H1 (cell line): ENCODE results near the gene ZNF487. TPM values are rescaled to one million over a fixed set of nuclear protein-coding genes. Genes with fewer than 3 reads are reported as not detected.
A peak's percentile ranks its signal among the peaks of the same experiment; 100 is the strongest.

ENCODE experiments used
- CTCF ChIA-PET: fragments of 300-600 bp; sonication (Branson Sonifier 250); formaldehyde crosslinking; loops from one replicate; lab custom pipeline; 2021; ENCODE audit not compliant: partially characterized antibody; lab: Charles Lee
- POLR2A ChIA-PET: fragments of 300-600 bp; sonication (Branson Sonifier 250); formaldehyde crosslinking; loops from one replicate; lab custom pipeline; 2021; ENCODE audit warnings: inconsistent platforms; ENCODE audit not compliant: partially characterized antibody; lab: Charles Lee
- DNase-seq, 2 experiments: peaks; one replicate each; pipeline versions ENCODE4 v3.0.0 to v3.0.0-alpha.2; 2010 to 2022; ENCODE audit warnings: low spot score in 2 of 2, low read depth in 1 of 2, mixed read lengths in 1 of 2
- FAIRE-seq: peaks from 2 replicates; lab custom pipeline; 2011; peaks lifted over from hg19 to GRCh38; lab: Jason Lieb, UNC
- H2AFZ ChIP-seq: 2 replicates; pipeline ENCODE4 v1.8.1; 2012; ENCODE audit warnings: low read length, inconsistent platforms
- H2AK5ac ChIP-seq: 2 replicates; pipeline ENCODE4 v1.6.1; 2013; ENCODE audit warnings: low read depth, low read length
- H2BK120ac ChIP-seq: replicated peaks from 2 replicates; pipeline ENCODE3; 2013; ENCODE audit warnings: low read depth, low read length, inconsistent platforms
- H2BK12ac ChIP-seq: 2 replicates; pipeline ENCODE4 v1.6.1; 2013; ENCODE audit warnings: low read depth, low read length
- H2BK15ac ChIP-seq: 2 replicates; pipeline ENCODE4 v1.6.1; 2013; ENCODE audit warnings: low read length
- H2BK20ac ChIP-seq: 2 replicates; pipeline ENCODE4 v1.6.1; 2013; ENCODE audit warnings: low read length
- H2BK5ac ChIP-seq: 2 replicates; pipeline ENCODE4 v1.6.1; 2013; ENCODE audit warnings: low read depth, low read length
- H3K14ac ChIP-seq: 2 replicates; pipeline ENCODE4 v1.6.1; 2013; ENCODE audit warnings: inconsistent platforms; ENCODE audit not compliant: insufficient read length
- H3K18ac ChIP-seq: 2 replicates; pipeline ENCODE4 v1.6.1; 2013; ENCODE audit warnings: low read length; ENCODE audit errors: extremely low read depth
- H3K23ac ChIP-seq: 2 replicates; pipeline ENCODE4 v1.6.1; 2013; ENCODE audit warnings: inconsistent platforms; ENCODE audit not compliant: insufficient read length
- H3K23me2 ChIP-seq: 2 replicates; pipeline ENCODE4 v1.6.1; 2013; ENCODE audit warnings: low read depth, low read length
- H3K27ac ChIP-seq: 2 replicates; pipeline ENCODE4 v1.6.1; 2011; ENCODE audit warnings: low read depth, low read length, inconsistent platforms
- H3K27me3 ChIP-seq, 4 experiments: replicated peaks in 1 of 4; 1 replicate in 1 of 4; 2 replicates in 3 of 4; pipeline versions ENCODE4 v1.6.1 to v1.8.1; 2011 to 2013; ENCODE audit warnings: low read length in 3 of 4, mild to moderate bottlenecking in 3 of 4, inconsistent platforms in 2 of 4, mixed read lengths in 2 of 4, moderate library complexity in 1 of 4; ENCODE audit not compliant: control insufficient read depth in 3 of 4, insufficient read depth in 3 of 4; ENCODE audit errors: extremely low read depth in 1 of 4
- H3K36me3 ChIP-seq, 4 experiments: 2 replicates each; pipeline versions ENCODE4 v1.6.1 to v1.8.1; 2011 to 2013; ENCODE audit warnings: mild to moderate bottlenecking in 4 of 4, low read length in 3 of 4, moderate library complexity in 2 of 4, control low read depth in 1 of 4, inconsistent platforms in 1 of 4; ENCODE audit not compliant: insufficient read depth in 4 of 4, control insufficient read depth in 2 of 4
- H3K4ac ChIP-seq: replicated peaks from 2 replicates; pipeline ENCODE3; 2013; ENCODE audit warnings: low read length, low read depth, mixed read lengths, inconsistent platforms; ENCODE audit not compliant: insufficient read length
- H3K4me1 ChIP-seq, 4 experiments: replicated peaks in 1 of 4; 1 replicate in 1 of 4; 2 replicates in 3 of 4; pipeline versions ENCODE4 v1.6.1 to v1.8.1; 2011 to 2013; ENCODE audit warnings: low read length in 3 of 4, inconsistent platforms in 2 of 4, mixed read lengths in 1 of 4; ENCODE audit not compliant: insufficient read depth in 4 of 4, control insufficient read depth in 3 of 4
- H3K4me2 ChIP-seq, 2 experiments: 2 replicates each; pipeline versions ENCODE4 v1.6.1 to v1.8.1; 2011 to 2013; ENCODE audit warnings: low read depth in 2 of 2, low read length in 2 of 2, control low read depth in 1 of 2, inconsistent platforms in 1 of 2, mild to moderate bottlenecking in 1 of 2; ENCODE audit not compliant: insufficient read depth in 1 of 2
- H3K4me3 ChIP-seq, 4 experiments: fragments of 200-600, 300-600 bp in 1 of 4; sonication (generic), shearing (Covaris generic), sonication (Bioruptor Twin) in 1 of 4; 2 replicates each; pipeline versions ENCODE4 v1.5.1 to v1.8.1; 2011 to 2016; ENCODE audit warnings: low read length in 4 of 4, low read depth in 3 of 4, control low read depth in 2 of 4, inconsistent platforms in 2 of 4, mild to moderate bottlenecking in 2 of 4, mixed read lengths in 1 of 4, moderate library complexity in 1 of 4; ENCODE audit not compliant: insufficient read depth in 2 of 4; ENCODE audit errors: extremely low read depth in 1 of 4
- H3K56ac ChIP-seq: replicated peaks from 2 replicates; pipeline ENCODE3; 2013; ENCODE audit warnings: low read depth, mild to moderate bottlenecking, mixed read lengths, low read length, inconsistent platforms; ENCODE audit not compliant: insufficient read length
- H3K79me1 ChIP-seq: 2 replicates; pipeline ENCODE4 v1.6.1; 2013; ENCODE audit warnings: low read depth, low read length, control low read depth
- H3K79me2 ChIP-seq, 2 experiments: 2 replicates each; pipeline versions ENCODE4 v1.6.1 to v1.8.1; 2012 to 2013; ENCODE audit warnings: low read length in 2 of 2, mild to moderate bottlenecking in 2 of 2, inconsistent platforms in 1 of 2; ENCODE audit not compliant: insufficient read depth in 2 of 2, control insufficient read depth in 1 of 2
- H3K9ac ChIP-seq, 4 experiments: replicated peaks in 1 of 4; 1 replicate in 1 of 4; 2 replicates in 3 of 4; pipeline versions ENCODE4 v1.6.1 to v1.8.1; 2011 to 2013; ENCODE audit warnings: low read depth in 3 of 4, low read length in 3 of 4, control low read depth in 2 of 4, mild to moderate bottlenecking in 2 of 4, moderate library complexity in 2 of 4, inconsistent platforms in 1 of 4; ENCODE audit errors: extremely low read depth in 1 of 4
- H3K9me3 ChIP-seq, 2 experiments: 2 replicates each; pipeline versions ENCODE4 v1.6.1 to v1.8.1; 2012 to 2013; ENCODE audit warnings: mild to moderate bottlenecking in 2 of 2, moderate library complexity in 2 of 2, control low read depth in 1 of 2, inconsistent platforms in 1 of 2, low read depth in 1 of 2, low read length in 1 of 2, mixed read lengths in 1 of 2; ENCODE audit not compliant: insufficient read depth in 2 of 2
- H4K20me1 ChIP-seq, 2 experiments: replicated peaks in 1 of 2; 2 replicates each; pipeline versions ENCODE3 to v1.8.1; 2011 to 2013; ENCODE audit warnings: inconsistent platforms in 2 of 2, low read length in 2 of 2, mild to moderate bottlenecking in 1 of 2; ENCODE audit not compliant: insufficient read depth in 2 of 2, control insufficient read depth in 1 of 2
- H4K5ac ChIP-seq: 2 replicates; pipeline ENCODE4 v1.6.1; 2013; ENCODE audit warnings: low read length, low read depth, mixed read lengths, inconsistent platforms; ENCODE audit not compliant: insufficient read length
- H4K8ac ChIP-seq: 2 replicates; pipeline ENCODE4 v1.8.0; 2013; ENCODE audit warnings: mild to moderate bottlenecking, moderate library complexity, low read length, inconsistent platforms; ENCODE audit not compliant: insufficient read depth; ENCODE audit errors: extremely low read depth
- H4K91ac ChIP-seq: replicated peaks from 2 replicates; pipeline ENCODE3; 2013; ENCODE audit warnings: low read length, mixed read lengths, inconsistent platforms; ENCODE audit not compliant: insufficient read length
- ATF3 ChIP-seq: IDR thresholded peaks from 2 replicates; pipeline ENCODE4 v1.6.1; 2011; ENCODE audit warnings: low read depth, mild to moderate bottlenecking, low read length; ENCODE audit not compliant: insufficient read depth
- BRCA1 ChIP-seq: IDR thresholded peaks from 2 replicates; pipeline ENCODE4 v1.6.1; 2012; ENCODE audit warnings: low read depth, low read length, improper control_type of control experiment
- GABPA ChIP-seq: IDR thresholded peaks from 2 replicates; pipeline ENCODE4 v1.6.1; 2011; ENCODE audit warnings: mild to moderate bottlenecking, low read length, moderate library complexity, borderline replicate concordance; ENCODE audit not compliant: insufficient read depth
- HDAC6 ChIP-seq: IDR thresholded peaks from one replicate; pipeline ENCODE4 v1.7.1; 2012; ENCODE audit warnings: low read depth, mild to moderate bottlenecking, inconsistent platforms, low read length, moderate library complexity
- KDM1A ChIP-seq: fragments of 200-600, 300-600 bp; sonication (generic); IDR thresholded peaks from 2 replicates; pipeline ENCODE4 v1.7.1; 2016; ENCODE audit warnings: mild to moderate bottlenecking, low read length, borderline replicate concordance
- MAFK ChIP-seq: IDR thresholded peaks from 2 replicates; pipeline ENCODE4 v1.6.1; 2012; ENCODE audit warnings: low read depth, mild to moderate bottlenecking, improper control_type of control experiment, low read length
- MAX ChIP-seq: IDR thresholded peaks from 2 replicates; pipeline ENCODE4 v1.6.1; 2012; ENCODE audit warnings: inconsistent platforms
- SIN3A ChIP-seq, 2 experiments: IDR thresholded peaks in 1 of 2; conservative IDR thresholded peaks in 1 of 2; 2 replicates each; pipeline ENCODE4 v1.6.1; 2011 to 2012; ENCODE audit warnings: low read length in 2 of 2, improper control_type of control experiment in 1 of 2, low read depth in 1 of 2, mild to moderate bottlenecking in 1 of 2
- TAF1 ChIP-seq: IDR thresholded peaks from 2 replicates; pipeline ENCODE4 v1.6.1; 2011; ENCODE audit warnings: mild to moderate bottlenecking, low read depth, low read length
- TAF7 ChIP-seq: optimal IDR thresholded peaks from 2 replicates; pipeline ENCODE3; 2011; ENCODE audit warnings: low read depth, mild to moderate bottlenecking, inconsistent platforms, low read length, moderate library complexity, borderline replicate concordance
- TBP ChIP-seq: IDR thresholded peaks from 2 replicates; pipeline ENCODE4 v1.6.1; 2011; ENCODE audit warnings: low read depth, low read length, improper control_type of control experiment
- WGBS, 2 experiments: shearing (Covaris generic) in 1 of 2; methylation state at CpG; one replicate each; pipeline versions ENCODE4 v1.1.6 to v1.1.7; 2013 to 2015; ENCODE audit warnings: low lambda C conversion rate in 2 of 2, mixed read lengths in 2 of 2, inconsistent platforms in 1 of 2, low coverage in 1 of 2, missing lambda C conversion rate in 1 of 2; ENCODE audit not compliant: insufficient replicate concordance in 2 of 2, insufficient coverage in 1 of 2, insufficient read length in 1 of 2; ENCODE audit errors: extremely low coverage in 1 of 2, missing lambda C conversion rate in 1 of 2; 5-methylcytosine and 5-hydroxymethylcytosine counted together
- polyA plus RNA-seq, 7 experiments: library from polyadenylated mRNA; depleted of rRNA in 3 of 7; stranded (reverse) in 5 of 7; unstranded in 2 of 7; fragments of >200 nt in 5 of 7; fragments of 200-250 nt in 2 of 7; gene quantifications; 1 replicate in 5 of 7; 2 replicates in 1 of 7; 4 replicates in 1 of 7; pipeline versions ENCODE4 v1.2.1 to v1.2.3, GENCODE V29; 2011 to 2013; ENCODE audit warnings: missing spikeins in 2 of 7, mixed read lengths in 2 of 7
- total RNA-seq: library from RNA; stranded (reverse); fragmentation: NEBNext Ultra II Directional; extraction: Animal tissue kit (Norgen Biotek cat#: 25700); gene quantifications from 2 replicates; pipeline ENCODE4 v1.2.1, GENCODE V29; 2021

ZNF487 gene
- total and polyA plus RNA-seq, 2 of the 8 experiments (the other 6 are each of a cell fraction or from before 2014, with no cell fraction given): 1.9 to 2.5 TPM

DNA sequence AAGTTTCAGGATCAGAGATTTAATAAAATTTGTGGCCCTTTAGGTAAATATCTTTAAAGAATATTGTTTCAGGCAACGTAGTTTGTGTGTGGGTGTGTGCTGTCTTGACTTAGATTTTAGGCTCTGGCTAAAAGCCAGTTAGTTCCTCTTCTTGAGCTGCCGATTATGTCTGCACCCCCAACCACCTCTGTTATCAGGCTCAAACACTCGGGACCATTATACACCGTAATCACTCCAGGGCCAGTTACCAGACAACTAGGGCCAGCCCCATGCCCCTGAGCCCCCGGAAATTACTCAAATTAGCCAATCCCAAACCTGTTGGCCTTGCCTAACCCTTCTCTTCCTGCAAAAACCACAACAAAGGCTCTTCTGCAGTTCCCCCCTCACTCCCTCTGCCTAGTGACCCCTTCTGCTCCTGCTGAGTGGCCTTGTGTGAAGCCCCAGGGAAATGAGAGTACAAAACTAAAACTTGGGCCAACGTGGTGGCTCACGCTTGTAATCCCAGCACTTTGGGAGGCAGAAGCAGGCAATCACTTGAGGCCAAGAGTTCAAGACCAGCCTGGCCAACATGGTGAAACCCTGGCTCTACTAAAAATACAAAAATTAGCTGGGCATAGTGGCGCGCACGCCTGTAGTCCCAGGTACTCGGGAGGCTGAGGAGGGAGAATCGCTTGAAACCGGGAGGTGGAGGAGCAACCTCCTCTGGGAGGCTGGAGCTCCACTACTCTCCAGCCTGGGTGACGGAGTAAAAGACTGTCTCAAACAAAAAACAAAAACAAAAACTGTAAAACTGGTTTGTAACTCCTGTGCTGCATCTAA, 18.8 kb upstream of the ZNF487 start:
- no peaks in the 10 kb centered on the region for H3K36me3 ChIP-seq
- H2BK15ac ChIP-seq: no peak overlapping the region
- H2BK120ac ChIP-seq: no peak overlapping the region
- H4K91ac ChIP-seq: no peak overlapping the region
- DNase-seq: no peak
- no peak overlapping the region for H3K18ac ChIP-seq
- H3K4me2 ChIP-seq: no peak overlapping the region
- H3K4me3 ChIP-seq: no peak overlapping the region
- H2BK5ac ChIP-seq: no peak overlapping the region
- H4K8ac ChIP-seq: no peak overlapping the region
- ChIA-PET CTCF (interaction anchor here (0.6 to 0.7 kb wide), 2 partner anchors 37 to 473 kb away, joined by 3 read pairs; no protein-coding TSS in a partner anchor), POLR2A (interaction anchor here (1.8 to 4.7 kb wide), 5 partner anchors 7 to 23 kb away, joined by 4 to 33 read pairs (median 20); partner anchors contain the start of genes HNRNPF and ZNF487)
- H3K9ac ChIP-seq: no peak overlapping the region
- H3K23me2 ChIP-seq: peaks cover 5% of the 10 kb centered on the region
- peaks cover 2 to 5% (median 3%) of the 10 kb centered on the region in 4 experiments; a peak in 5 of 7 replicates for H3K4me1 ChIP-seq
- H3K9me3 ChIP-seq: no peaks in the 10 kb centered on the region
- no peak overlapping the region for H3K14ac ChIP-seq
- H4K5ac ChIP-seq: no peak overlapping the region
- no peaks in the 10 kb centered on the region for H3K79me1 ChIP-seq
- H4K20me1 ChIP-seq: no peaks in the 10 kb centered on the region
- H2BK12ac ChIP-seq: no peak overlapping the region
- H3K4ac ChIP-seq: peak overlapping the region; percentile 85
- no peak overlapping the region for H3K23ac ChIP-seq
- H3K27ac ChIP-seq: no peak overlapping the region
- no peaks in the 10 kb centered on the region for H3K79me2 ChIP-seq
- H2AK5ac ChIP-seq: no peak overlapping the region
- H2AFZ ChIP-seq: no peak overlapping the region
- no peaks in the 10 kb centered on the region; a peak in 1 of 7 replicates for H3K27me3 ChIP-seq
- no peak overlapping the region for H2BK20ac ChIP-seq
- H3K56ac ChIP-seq: no peak overlapping the region
- 87% methylated on average over 14 of the region's 14 CpGs; no CpG with 5 or more reads in 1 of the 2 experiments for WGBS, 2 experiments
- FAIRE-seq: no peak
- TF ChIP-seq TAF7 (no peak), ATF3 (no peak), TAF1 (no peak), KDM1A (no peak), HDAC6 (no peak), TBP (no peak), GABPA (no peak), MAFK (no peak), BRCA1 (no peak), SIN3A (conservative IDR thresholded peaks at IDR 0.05 in 1 of 2, IDR thresholded peaks at IDR 0.05 in 1 of 2; ENCODE audit: low read depth in 1 of 2, low read length in 2 of 2) (no peak), MAX (no peak)
